ENCODE data around the gene GOLGA6B.
"Not testable (repeated sequence)": the region's sequence is repeated elsewhere in the genome, so short reads cannot be mapped to it uniquely, and the experiment has no call there.

GOLGA6B gene

GRCh38 chr15:72690938-72691337, 36.4 kb downstream of the GOLGA6B start:
- TF ChIP-seq, protein P1, sequence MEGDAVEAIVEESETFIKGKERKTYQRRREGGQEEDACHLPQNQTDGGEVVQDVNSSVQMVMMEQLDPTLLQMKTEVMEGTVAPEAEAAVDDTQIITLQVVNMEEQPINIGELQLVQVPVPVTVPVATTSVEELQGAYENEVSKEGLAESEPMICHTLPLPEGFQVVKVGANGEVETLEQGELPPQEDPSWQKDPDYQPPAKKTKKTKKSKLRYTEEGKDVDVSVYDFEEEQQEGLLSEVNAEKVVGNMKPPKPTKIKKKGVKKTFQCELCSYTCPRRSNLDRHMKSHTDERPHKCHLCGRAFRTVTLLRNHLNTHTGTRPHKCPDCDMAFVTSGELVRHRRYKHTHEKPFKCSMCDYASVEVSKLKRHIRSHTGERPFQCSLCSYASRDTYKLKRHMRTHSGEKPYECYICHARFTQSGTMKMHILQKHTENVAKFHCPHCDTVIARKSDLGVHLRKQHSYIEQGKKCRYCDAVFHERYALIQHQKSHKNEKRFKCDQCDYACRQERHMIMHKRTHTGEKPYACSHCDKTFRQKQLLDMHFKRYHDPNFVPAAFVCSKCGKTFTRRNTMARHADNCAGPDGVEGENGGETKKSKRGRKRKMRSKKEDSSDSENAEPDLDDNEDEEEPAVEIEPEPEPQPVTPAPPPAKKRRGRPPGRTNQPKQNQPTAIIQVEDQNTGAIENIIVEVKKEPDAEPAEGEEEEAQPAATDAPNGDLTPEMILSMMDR (IDR thresholded peaks at IDR 0.05; ENCODE audit: low read depth, low read length, missing control alignments) = no peak
- no peak for DNase-seq (ENCODE audit: extremely low read depth, low read depth)
- H3K4me3 ChIP-seq (replicated peaks; ENCODE audit: low read depth, low read length) = no peak overlapping the region

DNA sequence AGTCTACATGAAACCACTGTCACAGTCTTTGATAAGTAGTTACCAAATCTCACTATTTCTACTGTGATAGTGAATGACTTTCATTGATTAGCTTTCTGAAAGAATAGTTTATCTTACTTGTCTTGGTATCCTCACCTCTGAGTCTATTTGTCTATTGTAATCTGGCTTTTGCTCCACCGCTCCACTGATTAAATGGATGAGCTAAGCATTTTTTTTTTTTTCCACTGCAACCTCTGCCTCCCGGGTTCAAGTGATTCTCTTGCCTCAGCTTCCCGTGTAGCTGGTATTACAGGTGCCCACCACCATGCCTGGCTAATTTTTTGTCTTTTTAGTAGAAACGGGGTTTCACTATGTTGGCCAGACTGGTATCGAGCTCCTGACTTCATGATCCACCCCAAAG, 44.4 kb downstream of the GOLGA6B start:
- no peak for DNase-seq (ENCODE audit: extremely low read depth, low read depth)
- no peak overlapping the region for H3K4me3 ChIP-seq (replicated peaks; ENCODE audit: low read depth, low read length)
- TF ChIP-seq, protein P1 (IDR thresholded peaks at IDR 0.05; ENCODE audit: low read depth, low read length, missing control alignments) = no peak

GRCh38 chr15:72700076-72700475, 45.6 kb downstream of the GOLGA6B start:
- no peak overlapping the region for H3K4me3 ChIP-seq (replicated peaks; ENCODE audit: low read depth, low read length)
- TF ChIP-seq, protein P1 (IDR thresholded peaks at IDR 0.05; ENCODE audit: low read depth, low read length, missing control alignments) = no peak
- DNase-seq (ENCODE audit: extremely low read depth, low read depth) = no peak

- TF ChIP-seq, protein P1 (IDR thresholded peaks at IDR 0.05; ENCODE audit: low read depth, low read length, missing control alignments) = no peak
- H3K4me3 ChIP-seq (replicated peaks; ENCODE audit: low read depth, low read length) = no peak overlapping the region
- peak; percentile 16 for DNase-seq (ENCODE audit: extremely low read depth, low read depth)
Measured at GRCh38 chr15:72706266-72706665, 51.8 kb downstream of the GOLGA6B start.

DNA sequence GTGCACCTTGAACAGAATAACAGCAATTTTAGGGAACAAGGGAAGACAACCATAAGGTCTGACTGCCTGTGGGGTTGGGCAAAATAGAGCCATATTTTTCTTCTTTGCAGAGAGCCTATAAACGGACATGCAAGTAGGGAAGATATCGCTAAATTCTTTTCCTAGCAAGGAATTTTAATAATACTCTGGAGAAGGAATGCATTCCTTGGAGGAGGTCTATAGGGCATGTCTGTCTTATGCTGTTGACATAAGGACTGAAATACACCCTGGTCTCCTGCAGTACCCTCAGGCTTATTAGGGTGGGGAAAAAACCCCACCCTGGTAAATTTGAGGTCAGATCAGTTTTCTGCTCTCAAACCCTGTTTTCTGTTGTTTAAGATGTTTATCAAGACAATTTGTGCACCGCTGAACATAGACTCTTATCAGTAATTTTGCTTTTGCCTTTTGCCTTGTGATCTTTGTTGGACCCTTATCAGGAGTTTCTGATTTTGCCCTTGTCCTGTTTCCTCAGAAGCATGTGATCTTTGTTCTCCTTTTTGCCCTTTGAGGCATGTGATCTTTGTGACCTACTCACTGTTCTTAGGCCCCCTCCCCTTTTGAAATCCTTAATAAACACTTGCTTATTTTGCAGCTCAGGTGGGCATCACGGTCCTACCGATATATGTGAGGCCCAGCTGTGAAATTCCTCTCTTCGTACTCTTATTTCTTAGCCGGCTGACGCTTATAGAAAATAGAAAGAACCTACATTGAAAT, 54.2 kb downstream of the GOLGA6B start:
- H3K4me3 ChIP-seq (replicated peaks; ENCODE audit: low read depth, low read length); DNase-seq (ENCODE audit: extremely low read depth, low read depth): not testable (repeated sequence)

All from HFF-Myc (cell line).